Measurements from ENCODE around the gene GABRB3. TPM values are rescaled to one million over a fixed set of nuclear protein-coding genes. Genes with fewer than 3 reads are reported as not detected.

Gene GABRB3
- total and polyA plus RNA-seq, 2 experiments from 2014 or later = 1.8 TPM

DNA sequence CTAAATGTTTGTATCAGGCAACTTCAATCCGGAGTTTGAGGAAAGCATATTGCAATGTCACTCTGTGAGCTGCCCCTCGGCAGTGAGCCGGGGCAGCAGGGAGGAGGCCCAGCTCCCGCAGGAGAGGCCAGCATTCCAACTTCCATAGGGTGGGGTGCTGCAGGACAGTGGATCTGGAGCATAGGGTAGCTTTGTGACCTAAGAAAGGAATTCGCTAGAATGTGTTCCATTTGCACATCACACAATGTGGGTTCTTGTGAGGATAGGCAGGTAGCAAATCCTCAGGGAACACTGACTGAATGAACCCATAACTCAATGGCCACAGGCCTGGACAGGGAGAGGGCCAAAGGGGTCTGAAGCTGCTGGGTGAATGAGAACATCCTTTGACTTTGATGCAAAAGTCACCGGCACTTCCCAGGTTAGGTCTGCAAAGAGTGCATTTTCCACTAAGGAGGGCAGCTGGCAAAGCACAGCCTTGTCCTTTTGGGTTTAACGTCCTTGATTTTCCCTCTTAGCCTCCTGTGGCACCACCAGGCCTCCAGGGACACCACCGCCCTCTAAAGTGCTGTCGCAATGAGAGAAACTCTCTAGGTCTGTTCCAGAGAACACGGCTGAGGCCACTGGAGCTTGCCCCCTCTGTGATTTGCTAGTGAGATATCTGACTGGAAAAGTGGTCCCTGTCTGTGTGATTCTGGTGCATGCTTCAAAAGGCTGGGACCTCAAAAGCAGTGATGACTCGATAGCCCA, 36.2 kb downstream of the GABRB3 start:
- Histone ChIP-seq H3K9me2 (replicated peaks; ENCODE audit: insufficient read depth) (no peaks in the 10 kb centered on the region), H3K4me2 (no peak overlapping the region), H3K79me2 (no peaks in the 10 kb centered on the region), H3K36me3 (replicated peaks; ENCODE audit: insufficient read depth, low read depth) (no peaks in the 10 kb centered on the region), H4K20me1 (ENCODE audit: insufficient read depth, poor library complexity, severe bottlenecking) (no peaks in the 10 kb centered on the region), H3K4me1 (ENCODE audit: insufficient read depth) (no peaks in the 10 kb centered on the region), H3K27ac (no peak overlapping the region), H2AFZ (no peak overlapping the region), H3K4me3 (no peak overlapping the region), H3K27me3 (no peaks in the 10 kb centered on the region), H3K9me3 (ENCODE audit: low read depth) (no peaks in the 10 kb centered on the region)
- TF ChIP-seq EZH2 (IDR thresholded peaks at IDR 0.05; ENCODE audit: borderline replicate concordance) (no peak), EZH2phosphoT487 (IDR thresholded peaks at IDR 0.05; ENCODE audit: low read depth, severe bottlenecking, unreplicated experiment) (no peak), CTCF (IDR thresholded peaks at IDR 0.05; ENCODE audit: poor library complexity) (no peak)
- WGBS (ENCODE audit: low lambda C conversion rate, missing lambda C conversion rate) = 76% methylated on average over 11 of the region's 11 CpGs
- DNase-seq (ENCODE audit: low spot score) = no peak

GRCh38 chr15:26731965-26732364, 40.9 kb downstream of the GABRB3 start:
- no peaks in the 10 kb centered on the region for H3K36me3 ChIP-seq (replicated peaks; ENCODE audit: insufficient read depth, low read depth)
- no peak overlapping the region for H3K27ac ChIP-seq
- H4K20me1 ChIP-seq (ENCODE audit: insufficient read depth, poor library complexity, severe bottlenecking) = no peaks in the 10 kb centered on the region
- H3K27me3 ChIP-seq = no peaks in the 10 kb centered on the region
- no peak overlapping the region for H3K4me2 ChIP-seq
- H3K79me2 ChIP-seq = no peaks in the 10 kb centered on the region
- no peaks in the 10 kb centered on the region for H3K9me3 ChIP-seq (ENCODE audit: low read depth)
- H2AFZ ChIP-seq = no peak overlapping the region
- DNase-seq (ENCODE audit: low spot score) = no peak
- no peaks in the 10 kb centered on the region for H3K4me1 ChIP-seq (ENCODE audit: insufficient read depth)
- H3K9me2 ChIP-seq (replicated peaks; ENCODE audit: insufficient read depth) = no peaks in the 10 kb centered on the region
- no peak overlapping the region for H3K4me3 ChIP-seq
- WGBS (ENCODE audit: low lambda C conversion rate, missing lambda C conversion rate) = 86% methylated on average over 5 of the region's 5 CpGs
- TF ChIP-seq CTCF (IDR thresholded peaks at IDR 0.05; ENCODE audit: poor library complexity) (no peak), EZH2phosphoT487 (IDR thresholded peaks at IDR 0.05; ENCODE audit: low read depth, severe bottlenecking, unreplicated experiment) (no peak), EZH2 (IDR thresholded peaks at IDR 0.05; ENCODE audit: borderline replicate concordance) (no peak)

DNA sequence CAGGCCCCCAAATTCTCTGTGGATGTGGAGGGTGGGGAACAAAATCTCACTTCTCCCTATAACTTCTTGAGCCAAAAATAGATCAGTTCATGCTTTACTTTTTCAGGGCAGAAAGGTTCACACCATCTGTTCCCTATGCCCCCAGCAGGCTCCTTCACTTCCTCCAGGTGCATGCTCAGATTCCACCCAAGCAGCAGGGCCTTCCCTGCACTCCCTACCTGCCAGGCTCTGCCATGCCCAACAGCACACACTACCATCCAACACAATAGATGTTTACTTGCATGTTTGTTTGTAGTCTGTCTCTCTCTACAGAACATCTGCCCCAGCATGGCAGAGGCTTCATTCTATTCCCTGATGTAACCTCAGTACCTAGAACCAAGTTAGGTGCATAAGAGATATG, 43.3 kb downstream of the GABRB3 start:
- H3K79me2 ChIP-seq = no peaks in the 10 kb centered on the region
- no peaks in the 10 kb centered on the region for H4K20me1 ChIP-seq (ENCODE audit: insufficient read depth, poor library complexity, severe bottlenecking)
- H3K9me3 ChIP-seq (ENCODE audit: low read depth) = no peaks in the 10 kb centered on the region
- H3K9me2 ChIP-seq (replicated peaks; ENCODE audit: insufficient read depth) = no peaks in the 10 kb centered on the region
- TF ChIP-seq EZH2phosphoT487 (IDR thresholded peaks at IDR 0.05; ENCODE audit: low read depth, severe bottlenecking, unreplicated experiment) (no peak), EZH2 (IDR thresholded peaks at IDR 0.05; ENCODE audit: borderline replicate concordance) (no peak), CTCF (IDR thresholded peaks at IDR 0.05; ENCODE audit: poor library complexity) (no peak)
- H3K36me3 ChIP-seq (replicated peaks; ENCODE audit: insufficient read depth, low read depth) = no peaks in the 10 kb centered on the region
- no peaks in the 10 kb centered on the region for H3K27me3 ChIP-seq
- no peak overlapping the region for H2AFZ ChIP-seq
- H3K4me3 ChIP-seq = no peak overlapping the region
- no peak overlapping the region for H3K27ac ChIP-seq
- H3K4me1 ChIP-seq (ENCODE audit: insufficient read depth) = no peaks in the 10 kb centered on the region
- H3K4me2 ChIP-seq = no peak overlapping the region
- DNase-seq (ENCODE audit: low spot score) = no peak
